C1 segment of cervical spinal cord (tissue), 14 donors: ENCODE results near the gene GTF2H1.

Experiments
- DNase-seq, 14 donors: peaks; one replicate each; lab custom pipeline; 2025; lab: John Stamatoyannopoulos, UW

The GTF2H1 gene

GRCh38 chr11:18321969-18322711, at the start of gene GTF2H1, which contains the start of gene HPS5:
Gene GTF2H1, plus strand, starts transcription at chr11:18322567. Its CDS starts 10,508 bp downstream, at chr11:18333075.
Gene HPS5, minus strand, starts transcription at chr11:18322140. Its CDS starts 4,282 bp downstream, at chr11:18317858.
- peak; percentile 92 to 100 (median 98) for DNase-seq

DNA sequence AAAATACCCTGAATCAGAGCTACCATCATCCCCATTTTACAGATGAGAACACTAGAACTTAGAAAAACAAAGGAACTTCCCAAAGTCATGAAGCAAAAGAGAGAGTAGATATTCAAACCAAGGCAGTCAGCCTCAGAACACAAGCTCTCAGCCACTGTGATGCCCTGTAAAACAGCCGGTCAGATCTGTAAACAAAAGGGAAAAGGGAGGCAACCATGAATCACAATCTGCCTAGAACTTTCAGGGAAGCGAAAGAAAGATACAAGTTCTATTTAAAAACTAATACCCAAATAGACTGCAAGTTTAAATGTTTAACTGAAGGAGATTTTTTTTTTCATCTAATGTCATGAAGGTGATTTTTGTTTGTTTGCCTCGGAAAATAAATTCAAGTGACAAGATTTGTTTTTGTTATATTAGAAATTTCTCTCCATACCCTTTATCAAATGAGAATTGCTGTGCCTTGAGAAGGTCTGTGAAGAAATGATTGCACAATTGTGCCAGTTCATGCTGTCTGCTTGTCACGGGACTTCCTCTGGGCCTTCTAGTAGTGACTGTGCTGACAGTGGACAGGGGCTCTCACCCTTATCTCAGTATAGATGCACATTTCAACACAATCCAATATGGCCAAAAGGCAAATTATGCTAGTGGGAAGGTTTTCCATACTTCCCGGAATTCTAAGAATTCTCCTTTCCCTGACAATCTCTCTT, 44.6 kb upstream of the GTF2H1 start:
- DNase-seq: peak in 5 of 14 donors; percentile 4 to 30 (median 15)

GRCh38 chr11:18280438-18281045, 41.8 kb upstream of the GTF2H1 start:
- DNase-seq: no peak

DNA sequence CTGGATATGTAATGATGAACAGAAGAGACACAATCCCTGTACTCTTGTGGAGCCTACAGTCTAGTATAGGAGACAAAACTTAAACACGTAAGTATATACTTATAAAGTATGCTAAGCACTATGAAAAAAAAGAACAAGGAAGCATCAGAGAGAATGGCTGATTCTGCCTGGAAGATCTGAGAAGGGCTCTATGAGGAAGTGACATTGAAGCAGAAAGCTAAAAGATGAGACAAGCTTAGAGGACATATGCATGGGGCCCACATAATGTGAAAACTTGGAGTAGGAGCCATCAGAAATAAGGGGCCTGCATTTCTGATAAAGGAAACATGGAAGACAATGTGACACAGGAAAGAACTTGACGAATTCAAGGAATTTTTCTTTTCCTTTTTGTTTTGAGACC, 39.7 kb upstream of the GTF2H1 start:
- no peak for DNase-seq

DNA sequence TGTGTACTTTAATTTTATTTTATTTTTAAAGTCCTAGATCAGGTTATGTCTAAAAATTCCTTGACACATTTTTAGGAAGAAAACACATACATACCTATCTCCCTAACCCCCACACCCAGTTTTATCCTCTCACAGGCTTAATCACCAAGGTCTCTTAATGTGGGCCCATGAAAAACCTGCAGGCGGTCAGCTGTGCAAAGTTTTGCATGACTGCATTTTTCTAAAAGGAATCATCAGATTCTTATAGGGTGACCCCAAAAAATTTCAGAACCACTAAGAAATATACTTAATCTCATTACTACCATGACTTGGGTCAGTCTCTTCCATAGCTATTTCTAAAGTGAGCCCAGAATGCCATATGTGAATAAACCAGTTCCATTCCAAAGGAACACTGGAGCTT, 36.5 kb upstream of the GTF2H1 start:
- no peak for DNase-seq

GRCh38 chr11:18288911-18289310, 33.5 kb upstream of the GTF2H1 start:
- no peak for DNase-seq

- no peak for DNase-seq
Measured at GRCh38 chr11:18294862-18295261, 27.5 kb upstream of the GTF2H1 start.

DNA sequence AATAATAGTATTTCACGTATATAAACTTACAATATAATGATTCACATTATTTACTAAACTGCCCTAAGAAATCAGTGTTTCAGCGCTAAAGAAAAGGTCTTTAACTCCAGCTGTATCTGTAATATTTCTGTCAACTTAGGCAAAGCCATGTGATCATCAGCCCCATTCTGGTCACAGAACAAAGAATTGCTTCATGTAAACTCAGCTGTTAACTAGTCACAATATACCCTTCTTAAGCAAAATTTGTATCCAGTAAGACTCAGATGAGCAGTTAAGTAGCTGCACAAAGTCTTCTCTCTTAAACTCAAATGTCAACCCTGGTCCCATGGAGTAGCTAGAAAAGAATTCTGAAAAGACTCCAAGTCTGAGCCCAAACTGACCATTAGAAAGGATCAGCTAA, 27.1 kb upstream of the GTF2H1 start:
- no peak for DNase-seq

DNA sequence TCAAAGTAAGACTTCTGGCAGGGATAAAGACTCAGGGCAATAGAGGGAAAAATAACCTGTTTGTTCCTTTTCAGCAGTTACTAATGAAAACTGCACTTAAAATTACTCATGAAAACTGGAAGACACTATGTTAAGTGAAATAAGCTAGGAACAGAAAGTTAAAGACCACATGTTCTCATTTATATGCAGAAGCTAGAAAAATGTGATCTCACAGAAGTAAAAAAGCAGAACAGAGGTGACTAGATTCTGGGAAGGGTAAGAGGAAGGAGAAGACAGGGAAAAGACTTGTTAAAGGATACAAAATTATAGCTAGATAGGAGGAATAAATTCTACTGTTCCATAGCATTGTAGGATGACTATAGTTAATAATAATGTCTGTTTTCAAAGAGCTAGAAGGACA, 22.6 kb upstream of the GTF2H1 start:
- no peak for DNase-seq

GRCh38 chr11:18304745-18305144, 17.6 kb upstream of the GTF2H1 start:
- DNase-seq: no peak

GRCh38 chr11:18307461-18308139, 14.8 kb upstream of the GTF2H1 start:
- DNase-seq: no peak

GRCh38 chr11:18308242-18308641, 14.1 kb upstream of the GTF2H1 start:
- DNase-seq: no peak

DNA sequence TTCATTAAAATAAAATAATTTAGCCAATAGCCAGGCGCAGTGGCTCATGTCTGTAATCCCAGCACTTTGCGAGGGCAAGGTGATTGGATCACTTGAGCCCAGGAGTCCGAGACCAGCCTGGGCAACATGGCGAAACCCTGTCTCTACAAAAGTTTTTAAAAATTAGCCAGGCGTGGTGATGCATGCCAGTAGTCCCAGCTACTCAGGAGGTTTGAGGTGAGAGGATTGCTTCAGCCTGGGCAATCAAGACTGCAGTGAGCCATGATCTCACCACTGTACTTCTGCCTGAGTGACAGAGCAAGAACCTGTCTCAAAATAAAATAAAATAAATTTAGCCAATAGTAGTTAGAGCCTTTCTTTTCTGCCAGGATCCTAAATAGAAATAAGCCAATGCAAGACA, 12.7 kb upstream of the GTF2H1 start:
- DNase-seq: no peak

DNA sequence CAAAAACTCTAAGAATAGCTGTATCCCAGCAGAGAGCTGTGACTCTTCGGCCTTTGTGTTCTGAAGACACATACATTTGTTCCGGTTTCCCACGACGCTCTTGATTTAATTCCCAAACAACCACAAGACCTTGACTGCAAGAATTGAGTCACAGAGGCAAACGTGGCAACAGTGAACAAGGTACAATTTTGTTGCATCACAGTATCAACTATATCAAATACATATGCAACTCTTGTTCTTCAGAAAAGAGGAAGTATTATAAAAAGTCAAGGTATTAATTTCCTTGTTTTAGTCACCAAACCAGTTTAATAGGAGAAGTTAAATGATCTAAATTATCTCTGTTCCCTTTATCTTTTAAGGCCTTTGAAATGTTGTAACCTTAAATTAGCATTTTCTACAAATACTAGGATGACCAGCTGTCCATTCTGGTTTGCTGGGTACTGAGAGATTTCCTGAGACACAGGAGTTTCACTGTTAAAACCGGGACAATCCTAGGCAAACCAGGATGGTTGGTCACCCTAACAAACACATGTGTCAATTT, 11.5 kb upstream of the GTF2H1 start:
- no peak for DNase-seq

DNA sequence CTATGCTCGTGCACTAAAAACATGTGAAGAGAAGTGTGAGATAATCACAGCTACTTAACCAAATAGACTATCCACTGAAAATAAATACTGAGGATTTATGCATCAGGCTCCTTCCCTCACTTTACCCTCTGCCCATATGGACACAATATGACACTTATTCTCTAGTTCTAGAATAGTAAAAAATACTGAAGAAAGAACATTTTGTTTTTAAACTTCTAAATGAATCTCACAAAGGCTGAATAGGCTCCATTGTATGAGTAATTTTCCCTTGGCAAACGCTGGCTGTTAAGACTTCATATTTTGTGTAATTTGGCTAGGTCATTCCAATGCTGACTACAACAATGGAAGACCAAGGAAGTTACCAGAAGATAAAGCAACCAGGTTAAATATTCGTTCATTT, 10.4 kb upstream of the GTF2H1 start:
- no peak for DNase-seq

DNA sequence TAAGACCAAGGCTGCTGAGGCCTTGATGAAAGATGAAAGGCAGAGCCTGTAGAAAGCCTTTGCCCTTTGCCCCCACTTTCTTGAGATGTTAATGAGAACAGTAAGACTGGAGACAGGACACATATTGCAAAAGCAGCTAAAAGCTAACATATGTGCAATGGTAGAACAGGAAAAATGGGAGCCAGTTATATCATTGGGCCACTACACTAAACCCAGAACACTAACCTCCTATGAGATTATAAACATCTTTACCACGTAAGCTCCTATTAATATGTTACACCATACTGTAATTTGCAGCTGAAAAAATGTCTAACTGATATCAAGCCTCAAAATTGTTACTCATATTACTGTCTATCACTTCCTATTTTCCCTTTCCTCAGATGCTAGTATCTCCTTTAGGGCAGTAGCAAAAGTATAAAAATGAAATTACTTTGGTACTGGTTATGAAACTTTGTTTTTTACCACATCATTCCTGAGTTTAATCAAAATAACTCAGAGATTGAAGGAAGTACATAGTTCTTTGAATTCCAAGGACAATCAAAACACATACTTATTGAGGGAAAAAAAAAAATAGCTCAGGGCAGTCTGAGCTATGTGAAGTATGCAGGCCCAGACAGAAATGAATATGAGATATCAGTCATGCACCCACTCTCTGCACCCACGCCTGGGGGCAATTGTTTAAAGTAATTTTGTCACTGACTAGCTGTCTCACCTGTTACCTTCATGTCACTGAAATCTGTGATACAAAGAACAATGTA, 9.5 kb upstream of the GTF2H1 start:
- no peak for DNase-seq

DNA sequence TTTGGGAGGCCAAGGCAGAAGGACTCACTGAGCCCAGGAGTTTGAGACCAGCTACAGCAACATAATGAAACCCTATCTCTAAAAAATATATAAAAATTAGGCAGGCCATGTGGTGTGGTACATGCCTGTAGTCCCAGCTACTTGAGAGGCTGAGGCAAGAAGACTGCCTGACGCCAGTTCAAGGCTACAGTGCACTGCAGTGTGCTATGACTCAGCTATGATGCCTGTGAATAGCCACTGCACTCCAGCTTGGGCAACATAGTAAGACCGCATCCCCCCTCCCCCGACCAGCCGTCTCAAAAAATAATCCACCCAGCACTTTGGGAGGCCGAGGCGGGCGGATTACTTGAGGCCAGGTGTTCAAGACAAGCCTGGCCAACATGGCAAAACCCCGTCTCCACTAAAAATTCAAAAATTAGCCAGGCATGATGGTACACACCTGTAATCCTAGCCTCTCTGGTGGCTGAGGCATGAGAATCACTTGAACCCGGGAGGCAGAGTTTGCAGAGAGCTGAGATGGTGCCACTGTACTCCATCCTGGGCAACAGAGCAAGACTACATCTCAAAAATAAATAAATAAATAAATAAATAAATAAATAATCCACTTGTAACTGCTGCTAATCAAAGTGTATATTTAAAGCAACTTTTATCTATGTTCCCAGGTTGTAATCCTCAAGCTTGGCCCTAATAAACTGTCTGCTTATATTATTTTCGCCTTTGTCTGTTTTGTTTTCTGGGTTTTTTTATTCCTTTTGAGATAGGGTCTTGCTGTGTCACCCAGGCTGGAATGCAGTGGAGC, 8.2 kb upstream of the GTF2H1 start:
- no peak for DNase-seq

- DNase-seq: no peak
Measured at GRCh38 chr11:18314784-18315523, 7.4 kb upstream of the GTF2H1 start.

GRCh38 chr11:18315893-18316292, 6.5 kb upstream of the GTF2H1 start:
- DNase-seq: no peak

- DNase-seq: no peak
Measured at GRCh38 chr11:18317551-18317950, 4.8 kb upstream of the GTF2H1 start.
